IPS DF 19.7 (cell line): Measurements from ENCODE around the gene POLA1.

ENCODE experiments used
- DNase-seq: peaks from one replicate; pipeline ENCODE4 v3.0.0-alpha.2; 2013; ENCODE audit warnings: low read depth, low spot score

POLA1 gene

DNA sequence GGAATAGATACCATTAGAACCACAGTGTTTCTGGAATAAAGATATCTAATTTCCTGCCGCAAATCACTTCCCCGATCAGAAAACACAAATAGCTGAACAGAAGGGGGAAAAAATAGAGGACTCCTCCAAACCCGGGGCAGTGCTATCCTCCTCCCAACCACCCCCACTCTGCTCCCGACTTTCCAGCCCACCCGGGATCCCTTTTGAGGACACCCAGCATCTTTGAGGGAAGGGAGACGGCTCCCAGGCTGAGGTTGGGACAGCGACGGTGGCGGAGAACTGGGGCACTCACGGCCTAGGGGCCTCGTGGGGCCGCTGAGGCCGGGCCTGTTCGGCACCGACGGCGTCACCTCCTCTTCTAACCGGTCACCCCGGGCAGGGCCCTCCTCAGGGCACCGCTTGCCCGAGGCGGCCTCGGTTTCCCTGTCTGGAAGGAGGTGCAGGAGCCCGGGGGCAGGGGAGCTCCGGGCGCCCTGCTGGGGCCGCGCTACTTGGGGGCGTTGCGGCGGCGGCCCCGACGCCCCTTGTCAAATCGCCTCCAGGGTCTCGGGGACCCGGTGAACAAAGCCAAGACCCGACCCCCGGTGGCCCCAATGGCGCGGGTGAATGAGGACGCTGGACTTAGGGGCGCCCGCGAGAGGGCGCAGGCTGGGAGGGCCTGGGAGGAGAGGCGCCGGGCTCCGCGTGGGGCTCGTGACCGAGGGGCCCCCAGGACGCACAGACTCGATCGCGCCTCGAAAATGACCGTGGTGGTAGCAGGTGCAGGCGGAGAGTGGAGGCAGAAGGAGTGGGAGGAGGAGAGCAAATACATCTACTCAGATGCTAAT is 329.0 kb downstream of the POLA1 start:
- DNase-seq, result no peak

DNA sequence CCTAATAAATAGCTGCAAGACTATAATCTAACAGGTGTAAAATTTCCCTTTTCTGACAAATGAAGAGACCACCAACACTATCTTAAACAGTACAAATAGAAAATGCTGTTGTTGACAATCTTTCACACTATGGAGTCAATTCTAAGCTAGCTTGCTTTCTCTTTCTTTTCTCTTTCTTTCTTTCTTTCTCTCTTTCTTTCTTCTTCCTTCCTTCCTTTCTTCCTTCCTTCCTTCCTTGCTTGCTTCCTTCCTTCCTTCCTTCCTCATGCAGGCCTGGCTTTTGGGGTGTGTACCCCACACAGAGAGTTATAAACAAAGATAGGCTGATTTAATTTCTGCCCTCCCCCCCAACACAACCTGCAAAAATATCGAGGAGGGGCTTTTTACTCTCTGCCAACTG is 330.2 kb downstream of the POLA1 start:
- DNase-seq, result no peak

- no peak for DNase-seq
Observed at GRCh38 chrX:25025615-25026014, 331.9 kb downstream of the POLA1 start.

GRCh38 chrX:25026576-25026975 is 332.9 kb downstream of the POLA1 start:
- DNase-seq, result no peak

GRCh38 chrX:25028726-25029125 is 335.0 kb downstream of the POLA1 start:
- DNase-seq, result no peak

DNA sequence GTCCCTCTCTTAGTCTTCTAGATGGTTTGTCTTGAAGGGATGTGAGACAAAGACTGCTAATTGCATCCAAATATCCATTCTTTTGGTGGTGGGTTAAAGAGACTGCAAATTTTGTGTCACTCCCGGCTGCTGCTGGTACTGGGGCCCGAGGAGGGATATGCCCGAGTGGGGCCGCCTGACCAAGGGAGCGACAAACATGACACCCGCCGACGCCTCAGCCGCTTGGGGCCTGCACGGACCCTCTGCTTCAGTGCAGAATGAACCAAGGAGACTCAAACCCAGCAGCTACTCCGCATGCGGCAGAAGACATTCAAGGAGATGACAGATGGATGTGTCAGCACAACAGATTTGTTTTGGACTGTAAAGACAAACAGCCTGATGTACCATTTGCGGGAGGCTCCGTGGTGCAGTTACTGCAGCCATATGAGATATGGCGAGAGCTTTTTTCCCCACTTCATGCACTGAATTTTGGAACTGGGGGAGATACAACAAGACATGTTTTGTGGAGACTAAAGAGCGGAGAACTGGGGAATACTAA is 335.6 kb downstream of the POLA1 start:
- DNase-seq, result no peak

DNA sequence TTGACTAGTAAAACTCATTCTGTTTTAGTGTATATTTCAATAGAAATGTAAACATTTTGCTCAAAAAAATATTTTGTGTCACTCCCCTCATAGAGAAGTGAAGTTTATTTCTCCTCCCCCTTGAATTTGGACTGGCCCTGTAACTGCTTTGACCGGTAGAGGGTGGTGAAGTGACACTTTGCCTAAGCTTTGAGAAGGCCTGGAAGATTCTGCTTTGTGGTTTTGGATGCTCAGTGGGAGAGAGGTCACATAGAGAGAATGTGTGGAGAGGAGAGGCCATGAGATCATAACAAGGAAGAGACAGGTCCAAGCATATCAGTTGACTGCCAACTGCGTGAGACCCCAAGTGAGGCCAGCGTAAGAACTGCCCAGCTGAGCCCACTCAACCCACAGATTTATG is 341.2 kb downstream of the POLA1 start:
- DNase-seq, result no peak

- DNase-seq, result no peak
Observed at GRCh38 chrX:25039036-25039435, 345.3 kb downstream of the POLA1 start.

DNA sequence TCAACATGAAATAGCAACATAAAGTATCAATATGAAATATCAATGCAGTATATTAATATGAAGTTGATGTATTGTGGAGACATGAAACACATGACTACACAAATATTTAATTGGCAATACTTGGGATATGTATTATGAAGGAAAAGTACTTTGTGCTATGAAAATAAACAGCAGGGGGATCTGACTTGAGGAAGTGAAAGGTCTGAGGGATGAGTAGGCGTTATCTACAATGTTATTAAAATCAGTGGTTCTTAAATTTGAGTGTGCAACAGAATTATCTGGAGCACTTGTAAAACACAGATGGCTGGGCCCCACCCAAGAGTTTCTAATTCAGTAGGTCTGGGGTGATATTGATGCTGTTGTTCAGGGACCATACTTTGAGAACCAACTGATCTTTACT is 349.5 kb downstream of the POLA1 start:
- DNase-seq, result no peak
